ENCODE measurements around the gene RPL37A. TPM values are rescaled to one million over a fixed set of nuclear protein-coding genes. Genes with fewer than 3 reads are reported as not detected.

The RPL37A gene
- total RNA-seq, 2 experiments from 2014 or later, result 2,315 to 2,375 TPM

- no peaks in the 10 kb centered on the region for H3K27me3 Mint-ChIP-seq
- peaks cover 33% of the 10 kb centered on the region for H3K4me1 Mint-ChIP-seq
- peaks cover 30% of the 10 kb centered on the region for H3K36me3 Mint-ChIP-seq
- H3K4me3 Mint-ChIP-seq, result no peak overlapping the region
- H3K27ac Mint-ChIP-seq, result no peak overlapping the region
- no peaks in the 10 kb centered on the region for H3K9me3 Mint-ChIP-seq
- DNase-seq, result no peak
- POLR2A ChIA-PET, result interaction anchor here (0.5 kb wide), 1 partner anchor 212 kb away, joined by 3 read pairs; no protein-coding TSS in a partner anchor
- ATAC-seq (ENCODE audit: low read depth), result no peak
These were observed 3.0 kb upstream of the RPL37A start for GRCh38 chr2:216495656-216496055.

- H3K4me3 Mint-ChIP-seq, result peak overlapping the region; percentile 99
- peak overlapping the region; percentile 90 for H3K27ac Mint-ChIP-seq
- no peak for ATAC-seq (ENCODE audit: low read depth)
- no peaks in the 10 kb centered on the region for H3K27me3 Mint-ChIP-seq
- peaks cover 44% of the 10 kb centered on the region for H3K36me3 Mint-ChIP-seq
- no peak for DNase-seq
- H3K4me1 Mint-ChIP-seq, result peaks cover 47% of the 10 kb centered on the region
- POLR2A ChIA-PET, result interaction anchor here (0.9 to 2.1 kb wide), 8 partner anchors 12 to 416 kb away, joined by 3 to 14 read pairs (median 5); partner anchors contain the start of genes PECR, SMARCAL1 and TMEM169
- no peaks in the 10 kb centered on the region for H3K9me3 Mint-ChIP-seq
These were observed 1.1 kb upstream of the RPL37A start for GRCh38 chr2:216497382-216498069.

GRCh38 chr2:216498070-216498378, 620 bp upstream of the RPL37A start:
- peak overlapping the region; percentile 90 for H3K27ac Mint-ChIP-seq
- H3K4me3 Mint-ChIP-seq, result peak overlapping the region; percentile 99
- peaks cover 52% of the 10 kb centered on the region for H3K4me1 Mint-ChIP-seq
- no peak for DNase-seq
- peaks cover 49% of the 10 kb centered on the region for H3K36me3 Mint-ChIP-seq
- no peaks in the 10 kb centered on the region for H3K9me3 Mint-ChIP-seq
- no peaks in the 10 kb centered on the region for H3K27me3 Mint-ChIP-seq
- POLR2A ChIA-PET, result interaction anchor here (0.6 to 2.1 kb wide), 17 partner anchors 10 to 416 kb away, joined by 3 to 14 read pairs (median 4); partner anchors contain the start of genes PECR, SMARCAL1 and TMEM169
- no peak for ATAC-seq (ENCODE audit: low read depth)

GRCh38 chr2:216499641-216500218, 1.1 kb downstream of the RPL37A start:
- H3K27ac Mint-ChIP-seq, result peak overlapping the region; percentile 61
- no peaks in the 10 kb centered on the region for H3K9me3 Mint-ChIP-seq
- peak overlapping the region; percentile 99 for H3K4me3 Mint-ChIP-seq
- ATAC-seq (ENCODE audit: low read depth), result no peak
- H3K27me3 Mint-ChIP-seq, result no peaks in the 10 kb centered on the region
- POLR2A ChIA-PET, result interaction anchor here (0.6 kb wide), 1 partner anchor 193 kb away, joined by 3 read pairs; no protein-coding TSS in a partner anchor
- H3K4me1 Mint-ChIP-seq, result peaks cover 62% of the 10 kb centered on the region
- peaks cover 60% of the 10 kb centered on the region for H3K36me3 Mint-ChIP-seq
- DNase-seq, result no peak

- DNase-seq (no peak), ATAC-seq (ENCODE audit: low read depth) (no peak)
- Mint-ChIP-seq H3K27ac (peak overlapping the region; percentile 61), H3K27me3 (no peaks in the 10 kb centered on the region), H3K4me1 (peaks cover 61% of the 10 kb centered on the region), H3K4me3 (peak overlapping the region; percentile 99), H3K36me3 (peaks cover 66% of the 10 kb centered on the region), H3K9me3 (no peaks in the 10 kb centered on the region)
- POLR2A ChIA-PET, result no interaction called here
These were observed 1.9 kb downstream of the RPL37A start for GRCh38 chr2:216500572-216500971.

- peaks cover 72% of the 10 kb centered on the region for H3K36me3 Mint-ChIP-seq
- ATAC-seq (ENCODE audit: low read depth), result no peak
- H3K4me1 Mint-ChIP-seq, result peaks cover 53% of the 10 kb centered on the region
- H3K9me3 Mint-ChIP-seq, result no peaks in the 10 kb centered on the region
- no peak overlapping the region for H3K27ac Mint-ChIP-seq
- POLR2A ChIA-PET, result no interaction called here
- DNase-seq, result no peak
- peak overlapping the region; percentile 20 for H3K4me3 Mint-ChIP-seq
- no peaks in the 10 kb centered on the region for H3K27me3 Mint-ChIP-seq
These were observed 3.2 kb downstream of the RPL37A start for GRCh38 chr2:216501854-216502253.

GRCh38 chr2:216502381-216503158, 3.9 kb downstream of the RPL37A start:
- Mint-ChIP-seq H3K4me1 (peaks cover 48% of the 10 kb centered on the region), H3K4me3 (peak overlapping the region; percentile 5), H3K27me3 (no peaks in the 10 kb centered on the region), H3K9me3 (no peaks in the 10 kb centered on the region), H3K27ac (no peak overlapping the region), H3K36me3 (peaks cover 69% of the 10 kb centered on the region)
- no peak for ATAC-seq (ENCODE audit: low read depth)
- POLR2A ChIA-PET, result no interaction called here
- no peak for DNase-seq

- Mint-ChIP-seq H3K36me3 (peaks cover 70% of the 10 kb centered on the region), H3K9me3 (no peaks in the 10 kb centered on the region), H3K4me3 (no peak overlapping the region), H3K27ac (no peak overlapping the region), H3K4me1 (peaks cover 46% of the 10 kb centered on the region), H3K27me3 (no peaks in the 10 kb centered on the region)
- POLR2A ChIA-PET, result no interaction called here
- DNase-seq, result no peak
- ATAC-seq (ENCODE audit: low read depth), result no peak
These were observed 4.5 kb downstream of the RPL37A start for GRCh38 chr2:216503159-216503629.

- Mint-ChIP-seq H3K36me3 (peaks cover 69% of the 10 kb centered on the region), H3K4me1 (peaks cover 45% of the 10 kb centered on the region), H3K27ac (no peak overlapping the region), H3K4me3 (no peak overlapping the region), H3K27me3 (no peaks in the 10 kb centered on the region), H3K9me3 (no peaks in the 10 kb centered on the region)
- no peak for DNase-seq
- POLR2A ChIA-PET, result no interaction called here
- no peak for ATAC-seq (ENCODE audit: low read depth)
These were observed 5.2 kb downstream of the RPL37A start for GRCh38 chr2:216503697-216504375.

GRCh38 chr2:216504376-216504762, 5.7 kb downstream of the RPL37A start:
- Mint-ChIP-seq H3K27ac (no peak overlapping the region), H3K27me3 (no peaks in the 10 kb centered on the region), H3K36me3 (peaks cover 67% of the 10 kb centered on the region), H3K4me3 (no peak overlapping the region), H3K4me1 (peaks cover 45% of the 10 kb centered on the region), H3K9me3 (no peaks in the 10 kb centered on the region)
- ATAC-seq (ENCODE audit: low read depth), result no peak
- DNase-seq, result no peak
- POLR2A ChIA-PET, result no interaction called here

- no peak overlapping the region for H3K27ac Mint-ChIP-seq
- no peak overlapping the region for H3K4me3 Mint-ChIP-seq
- no peak for ATAC-seq (ENCODE audit: low read depth)
These were observed 6.8 kb downstream of the RPL37A start for GRCh38 chr2:216505133-216506106.

More at GRCh38 chr2:216505133-216506106, 6.8 kb downstream of the RPL37A start:
- H3K4me1 Mint-ChIP-seq, result peaks cover 35% of the 10 kb centered on the region
- H3K9me3 Mint-ChIP-seq, result no peaks in the 10 kb centered on the region
- peaks cover 58% of the 10 kb centered on the region for H3K36me3 Mint-ChIP-seq
- no peak for DNase-seq
- POLR2A ChIA-PET, result interaction anchor here (1.2 kb wide), 1 partner anchor 11 kb away, joined by 3 read pairs; no protein-coding TSS in a partner anchor
- H3K27me3 Mint-ChIP-seq, result no peaks in the 10 kb centered on the region
